Osteoblast (primary cell): ENCODE results near the gene ALDH3A1. TPM values are rescaled to one million over a fixed set of nuclear protein-coding genes. Genes with fewer than 3 reads are reported as not detected.

Source experiments
- DNase-seq: peaks from one replicate; pipeline ENCODE4 v3.0.0; 2011; ENCODE audit warnings: low spot score, mixed read lengths; ENCODE audit not compliant: insufficient read length; ENCODE audit errors: missing footprints
- H2AFZ ChIP-seq: 2 replicates; pipeline ENCODE4 v1.6.0; 2011; ENCODE audit warnings: mild to moderate bottlenecking, low read length
- H3K27ac ChIP-seq: 2 replicates; pipeline ENCODE4 v1.5.1; 2011; ENCODE audit warnings: mild to moderate bottlenecking, low read depth, low read length, moderate library complexity
- H3K27me3 ChIP-seq: 2 replicates; pipeline ENCODE4 v1.6.0; 2012; ENCODE audit warnings: mild to moderate bottlenecking, control low read depth, inconsistent platforms, low read length, moderate library complexity; ENCODE audit not compliant: insufficient read depth
- H3K36me3 ChIP-seq: 2 replicates; pipeline ENCODE4 v1.5.1; 2011; ENCODE audit warnings: mild to moderate bottlenecking, low read length, control low read depth, moderate library complexity; ENCODE audit not compliant: insufficient read depth
- H3K4me1 ChIP-seq: 2 replicates; pipeline ENCODE4 v1.5.1; 2011; ENCODE audit warnings: mild to moderate bottlenecking, low read length, control low read depth, moderate library complexity; ENCODE audit not compliant: insufficient read depth
- H3K4me2 ChIP-seq: 2 replicates; pipeline ENCODE4 v1.6.0; 2011; ENCODE audit warnings: mild to moderate bottlenecking, low read length; ENCODE audit not compliant: insufficient read depth
- H3K4me3 ChIP-seq: fragments of 200-600 bp; sonication (generic); 3 replicates; pipeline ENCODE4 v1.5.1; 2012; ENCODE audit warnings: mild to moderate bottlenecking, low read length, inconsistent platforms; ENCODE audit not compliant: insufficient read depth
- H3K79me2 ChIP-seq: 2 replicates; pipeline ENCODE4 v1.6.0; 2012; ENCODE audit warnings: mild to moderate bottlenecking, low read length, control low read depth, inconsistent platforms; ENCODE audit not compliant: insufficient read depth
- H3K9me3 ChIP-seq: 2 replicates; pipeline ENCODE4 v1.5.1; 2011; ENCODE audit warnings: low read depth, low read length, control low read depth
- H4K20me1 ChIP-seq: 2 replicates; pipeline ENCODE4 v1.6.0; 2012; ENCODE audit warnings: mild to moderate bottlenecking, low read length, control low read depth; ENCODE audit not compliant: insufficient read depth
- CTCF ChIP-seq: IDR thresholded peaks from 2 replicates; pipeline ENCODE4 v1.5.1; 2011; ENCODE audit warnings: mild to moderate bottlenecking, low read depth, low read length, moderate library complexity; ENCODE audit errors: extremely low read depth
- total RNA-seq: library from RNA; depleted of rRNA; stranded (reverse); fragments of >200 nt; gene quantifications from 2 replicates; pipeline ENCODE4 v1.2.3, GENCODE V29; 2012

The ALDH3A1 gene
- total RNA-seq, 1 donor, result under 0.01 TPM

- TF ChIP-seq CTCF, result peak; percentile 66
- Histone ChIP-seq H2AFZ (peak overlapping the region; percentile 72), H3K9me3 (no peaks in the 10 kb centered on the region), H3K27me3 (no peaks in the 10 kb centered on the region), H3K36me3 (no peaks in the 10 kb centered on the region), H3K4me3 (peak overlapping the region; percentile 58), H3K4me2 (peak overlapping the region; percentile 78), H3K79me2 (no peaks in the 10 kb centered on the region), H3K4me1 (peaks cover 13% of the 10 kb centered on the region), H3K27ac (no peak overlapping the region), H4K20me1 (no peaks in the 10 kb centered on the region)
- peak; percentile 98 for DNase-seq
Measured at GRCh38 chr17:19744922-19745757, 3.0 kb downstream of the ALDH3A1 start.

- Histone ChIP-seq H2AFZ (peak overlapping the region; percentile 81), H3K4me1 (peaks cover 13% of the 10 kb centered on the region), H3K4me3 (peak overlapping the region; percentile 58), H3K27me3 (no peaks in the 10 kb centered on the region), H4K20me1 (no peaks in the 10 kb centered on the region), H3K27ac (no peak overlapping the region), H3K79me2 (no peaks in the 10 kb centered on the region), H3K9me3 (no peaks in the 10 kb centered on the region), H3K4me2 (peak overlapping the region; percentile 78), H3K36me3 (no peaks in the 10 kb centered on the region)
- TF ChIP-seq CTCF, result no peak
- peak; percentile 21 for DNase-seq
Measured at GRCh38 chr17:19744492-19744891, 3.6 kb downstream of the ALDH3A1 start.

GRCh38 chr17:19743101-19744100 lies 4.7 kb downstream of the ALDH3A1 start:
- Histone ChIP-seq H3K4me3 (no peak overlapping the region), H3K27me3 (no peaks in the 10 kb centered on the region), H2AFZ (no peak overlapping the region), H3K36me3 (no peaks in the 10 kb centered on the region), H3K27ac (no peak overlapping the region), H3K4me1 (peaks cover 9% of the 10 kb centered on the region), H4K20me1 (no peaks in the 10 kb centered on the region), H3K4me2 (no peak overlapping the region), H3K79me2 (no peaks in the 10 kb centered on the region), H3K9me3 (no peaks in the 10 kb centered on the region)
- no peak for TF ChIP-seq CTCF
- peak; percentile 82 for DNase-seq
